ENCODE measurements around the gene BLOC1S3.

Gene BLOC1S3

DNA sequence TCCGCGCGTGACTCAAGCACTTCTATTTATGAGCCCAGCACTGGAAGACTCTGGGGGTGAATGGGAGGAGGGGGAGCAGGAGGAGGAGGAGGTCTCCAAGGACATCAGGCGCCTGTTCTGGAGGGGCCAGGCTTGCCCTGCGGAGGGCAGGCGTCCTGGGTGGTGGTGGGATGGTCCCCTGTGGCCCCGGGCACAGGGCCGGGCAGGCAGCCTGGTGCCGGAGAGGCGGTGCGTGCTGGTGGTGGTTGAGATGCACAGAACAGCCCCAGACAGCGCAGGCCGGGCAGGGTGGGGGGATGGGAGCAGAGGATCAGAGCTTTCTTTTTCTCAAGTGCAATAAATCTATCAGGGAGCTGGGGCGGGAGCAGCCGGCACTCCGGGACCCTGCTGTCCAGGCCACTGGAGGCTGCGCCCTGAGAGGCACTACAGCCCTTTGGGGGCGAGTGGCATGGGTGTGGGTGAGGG lies 31.8 kb upstream of the BLOC1S3 start:
- DNase-seq: no peak

DNA sequence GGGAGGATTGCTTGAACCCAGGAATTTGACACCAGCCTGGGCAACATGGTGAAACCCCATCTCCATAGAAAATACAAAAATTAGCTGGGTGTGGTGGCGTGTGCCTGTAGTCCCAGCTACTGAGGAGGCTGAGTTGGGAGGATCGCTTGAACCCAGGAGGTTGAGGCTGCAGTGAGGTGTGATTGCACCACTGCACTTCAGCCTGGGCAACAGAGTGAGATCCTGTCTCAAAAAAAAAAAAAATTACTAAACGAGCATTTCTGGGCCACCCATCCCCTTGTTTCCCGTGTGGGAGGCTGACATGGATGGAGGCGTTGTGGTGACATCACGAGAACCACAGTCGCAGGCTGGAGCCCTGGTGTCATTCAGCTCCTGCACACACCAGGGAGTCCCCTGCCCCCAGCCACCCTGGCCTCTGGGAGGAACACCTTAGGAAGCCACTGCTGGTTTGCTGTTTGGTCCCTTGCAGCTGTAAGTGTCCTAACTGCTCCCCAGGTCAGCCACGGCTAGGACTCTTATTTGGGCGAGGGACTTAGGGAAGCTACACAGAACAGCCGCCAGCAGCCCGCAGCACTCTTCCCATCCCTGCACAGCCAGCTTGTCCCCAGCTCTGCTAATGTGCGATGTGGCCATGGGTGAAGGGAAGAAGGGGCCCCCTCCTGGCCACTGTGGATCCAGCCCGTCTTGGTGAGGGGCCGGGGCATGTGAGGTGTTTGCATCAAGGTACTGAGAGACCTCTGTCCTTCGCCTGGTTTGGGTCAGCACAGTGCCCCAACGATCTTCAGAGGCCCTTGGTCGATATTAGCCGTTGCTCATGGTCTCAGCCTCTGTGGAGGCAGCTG lies 30.5 kb upstream of the BLOC1S3 start:
- DNase-seq: no peak

DNA sequence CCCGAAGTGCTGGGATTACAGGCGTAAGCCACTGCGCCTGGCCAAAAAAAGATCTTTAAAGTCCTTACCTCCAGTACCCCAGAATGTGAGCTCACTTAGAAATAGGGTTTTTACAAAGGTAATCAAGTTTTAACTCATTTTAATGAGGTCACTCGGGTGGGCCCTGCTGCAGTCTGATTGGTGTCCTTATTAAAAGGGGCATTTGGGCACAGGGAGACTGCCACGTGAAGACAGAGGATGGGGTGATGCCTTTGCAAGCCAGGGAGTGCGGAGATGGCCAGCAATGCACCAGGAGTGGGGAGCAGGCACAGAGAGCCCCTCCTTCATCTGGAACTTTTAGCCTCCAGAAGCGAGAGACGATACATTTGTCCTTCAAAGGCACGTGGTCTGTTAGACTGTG lies 29.5 kb upstream of the BLOC1S3 start:
- no peak for DNase-seq

DNA sequence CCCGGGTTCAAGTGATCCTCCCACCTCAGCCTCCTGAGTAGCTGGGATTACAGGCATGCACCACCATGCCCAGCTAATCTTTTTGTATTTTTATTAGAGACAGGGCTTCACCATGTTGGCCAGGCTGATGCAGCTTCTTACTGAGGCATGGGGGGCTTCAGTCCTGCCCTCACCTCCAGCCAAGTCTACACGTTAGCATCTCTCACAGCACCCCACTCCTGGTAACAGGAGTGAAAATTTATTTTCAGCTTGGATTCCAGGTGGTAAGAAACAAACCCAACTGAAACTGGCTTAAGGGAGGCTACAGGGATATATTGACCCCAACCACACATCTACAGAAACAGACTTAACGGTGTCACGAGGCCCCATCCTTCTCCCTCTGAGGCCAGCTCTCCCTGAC lies 28.4 kb upstream of the BLOC1S3 start:
- DNase-seq: no peak

DNA sequence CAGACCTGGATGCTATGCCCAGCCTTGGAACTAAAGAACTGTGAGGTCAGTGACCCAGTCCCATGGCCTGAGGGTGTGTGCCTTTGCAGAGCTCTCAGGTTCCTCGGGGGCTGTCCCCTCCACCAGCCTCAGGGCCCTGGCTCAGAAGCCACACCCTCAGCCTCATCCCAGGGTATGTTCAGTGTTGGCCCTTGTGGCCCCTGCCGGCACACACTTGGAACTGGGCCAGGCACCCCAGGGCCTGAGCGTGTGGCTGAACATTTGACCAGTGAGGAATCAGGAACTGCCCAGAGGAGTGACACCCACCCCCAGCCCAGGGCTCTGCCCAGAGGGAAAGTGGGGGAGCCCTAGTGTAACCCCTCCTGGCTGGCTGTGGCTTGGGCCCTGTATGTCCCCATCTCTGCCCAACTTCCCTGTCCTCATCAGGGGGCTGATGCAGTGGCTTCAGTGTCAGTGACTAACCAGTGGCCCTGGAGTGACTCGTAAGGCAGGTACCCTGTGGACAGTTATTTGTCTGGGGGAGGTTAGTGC lies 27.8 kb upstream of the BLOC1S3 start:
- no peak for DNase-seq

DNA sequence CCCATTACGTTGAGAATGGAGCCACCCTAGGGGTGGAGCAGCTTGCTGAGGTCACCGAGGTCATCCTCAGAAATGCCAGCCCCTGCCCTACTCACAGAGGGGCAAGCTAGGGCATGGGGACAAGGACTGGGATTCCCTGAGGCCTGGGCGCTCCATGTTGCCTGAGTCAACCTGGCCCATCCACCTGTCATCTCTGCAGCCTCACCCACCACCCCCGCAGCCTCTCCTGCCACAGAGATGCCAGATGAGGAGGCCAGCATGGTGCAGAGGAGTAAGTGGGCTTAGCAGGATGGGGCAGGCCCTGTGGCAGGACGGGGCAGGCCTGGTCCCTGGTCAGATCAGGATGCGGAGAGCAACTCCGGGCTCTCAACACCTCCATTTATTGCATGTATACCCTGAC lies 27.3 kb upstream of the BLOC1S3 start:
- no peak for DNase-seq

DNA sequence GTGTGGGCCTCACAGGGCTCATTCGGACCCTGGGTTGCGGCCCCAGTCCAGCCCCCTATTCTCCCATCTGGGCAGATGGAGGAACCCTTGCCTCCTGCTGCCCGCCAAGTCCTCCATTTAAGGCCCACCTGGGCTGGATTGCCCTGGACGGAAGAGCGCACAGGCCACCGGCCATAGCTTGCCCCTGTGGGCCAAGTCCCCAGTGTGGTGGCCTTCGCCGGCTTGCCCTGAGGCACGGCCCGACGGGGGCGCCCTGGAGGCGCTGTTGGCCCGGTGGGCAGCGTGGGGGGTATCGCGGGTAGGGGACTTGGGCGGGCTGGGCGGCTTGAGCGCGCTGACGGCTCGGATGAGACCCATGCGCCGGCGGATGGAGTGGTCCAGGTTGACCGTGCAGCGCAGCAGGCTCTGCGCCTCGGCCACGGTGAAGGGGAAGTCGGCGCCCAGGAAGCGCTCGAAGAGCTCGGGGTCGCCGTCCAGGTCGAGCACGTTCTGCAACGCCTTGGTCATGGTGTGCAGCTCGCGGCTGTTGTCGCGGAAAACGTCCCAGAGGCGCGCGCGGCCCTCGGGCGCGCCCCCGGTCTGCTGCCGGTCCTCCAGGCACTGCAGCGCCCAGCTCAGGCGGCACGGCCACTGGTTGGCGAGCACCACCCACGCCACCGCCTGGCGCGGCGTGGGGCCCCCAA lies 26.6 kb upstream of the BLOC1S3 start:
- no peak for DNase-seq

DNA sequence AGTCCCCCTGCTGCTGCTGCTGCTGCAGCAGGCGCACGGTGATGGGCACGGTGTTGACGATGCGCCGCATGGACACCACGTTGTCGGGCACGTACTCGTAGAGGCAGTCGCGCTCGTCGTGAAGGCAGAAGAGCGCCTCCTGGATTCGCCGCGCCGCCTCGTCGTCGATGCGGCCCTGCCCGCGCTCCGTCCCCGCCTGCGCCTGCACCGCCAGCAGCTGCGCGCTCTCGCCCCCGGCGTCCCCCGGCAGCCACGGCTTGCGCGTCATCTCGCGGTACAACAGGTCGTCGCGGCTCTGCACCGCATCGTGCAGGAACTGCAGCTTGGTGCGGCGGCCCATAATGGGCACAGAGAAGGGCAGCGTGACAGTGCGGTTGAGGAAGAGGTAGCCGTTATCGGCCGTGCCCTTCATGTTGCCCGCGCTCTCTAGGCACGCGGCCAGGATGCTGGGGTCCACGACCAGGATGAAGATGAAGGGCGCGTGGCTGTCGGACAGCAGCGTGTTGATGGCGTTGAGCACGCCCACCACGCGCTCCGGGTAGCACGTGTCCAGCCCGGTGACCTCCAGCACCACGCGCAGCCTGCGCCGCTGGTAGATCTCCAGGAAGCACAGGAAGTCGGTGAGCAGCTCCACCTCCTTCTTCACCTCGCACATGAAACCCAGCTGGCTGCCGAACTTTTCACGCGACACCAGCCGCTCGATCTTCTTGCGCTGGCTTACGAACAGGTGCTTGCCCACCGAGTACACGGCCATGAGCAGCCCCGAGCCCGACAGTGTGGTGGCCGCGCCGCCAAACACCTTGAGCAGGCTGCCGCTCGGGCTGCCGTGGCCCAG lies 25.9 kb upstream of the BLOC1S3 start:
- peak; percentile 83 for DNase-seq

DNA sequence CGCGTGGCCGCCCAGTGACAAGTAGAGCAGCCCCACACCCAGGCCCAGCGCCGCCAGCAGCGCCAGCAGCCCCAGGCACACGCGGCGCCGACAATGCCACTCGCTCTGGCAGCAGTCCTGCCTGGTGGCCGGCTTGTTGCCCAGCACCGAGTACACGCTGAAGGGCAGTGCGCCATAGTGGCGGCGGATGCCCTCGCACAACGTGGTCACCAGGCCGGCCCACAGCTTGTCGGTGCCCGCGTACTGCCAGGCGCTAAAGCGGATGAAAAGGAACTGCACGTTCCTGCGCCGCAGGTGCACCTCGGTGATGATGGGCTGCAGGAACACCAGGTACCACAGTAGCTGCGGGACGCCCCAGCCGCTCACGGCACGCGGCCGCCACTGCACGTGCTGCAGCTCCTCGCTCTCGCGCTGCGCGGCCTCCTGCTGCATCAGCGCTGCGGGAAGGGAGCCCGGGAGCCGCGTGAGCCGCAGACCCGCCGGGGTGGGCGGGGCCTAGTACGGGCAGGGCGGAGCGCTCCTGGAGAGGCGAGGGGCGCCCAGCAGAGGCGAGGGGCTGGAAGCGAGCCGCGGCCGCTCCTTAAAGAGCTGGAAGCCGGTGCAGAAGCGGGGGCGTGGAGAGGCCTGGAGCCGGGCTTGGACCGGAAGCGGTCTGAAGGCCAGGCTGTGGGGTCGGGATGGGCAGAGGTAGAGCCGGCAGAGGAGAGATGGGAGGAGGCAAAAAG lies 25.1 kb upstream of the BLOC1S3 start:
- DNase-seq: peak; percentile 86

DNA sequence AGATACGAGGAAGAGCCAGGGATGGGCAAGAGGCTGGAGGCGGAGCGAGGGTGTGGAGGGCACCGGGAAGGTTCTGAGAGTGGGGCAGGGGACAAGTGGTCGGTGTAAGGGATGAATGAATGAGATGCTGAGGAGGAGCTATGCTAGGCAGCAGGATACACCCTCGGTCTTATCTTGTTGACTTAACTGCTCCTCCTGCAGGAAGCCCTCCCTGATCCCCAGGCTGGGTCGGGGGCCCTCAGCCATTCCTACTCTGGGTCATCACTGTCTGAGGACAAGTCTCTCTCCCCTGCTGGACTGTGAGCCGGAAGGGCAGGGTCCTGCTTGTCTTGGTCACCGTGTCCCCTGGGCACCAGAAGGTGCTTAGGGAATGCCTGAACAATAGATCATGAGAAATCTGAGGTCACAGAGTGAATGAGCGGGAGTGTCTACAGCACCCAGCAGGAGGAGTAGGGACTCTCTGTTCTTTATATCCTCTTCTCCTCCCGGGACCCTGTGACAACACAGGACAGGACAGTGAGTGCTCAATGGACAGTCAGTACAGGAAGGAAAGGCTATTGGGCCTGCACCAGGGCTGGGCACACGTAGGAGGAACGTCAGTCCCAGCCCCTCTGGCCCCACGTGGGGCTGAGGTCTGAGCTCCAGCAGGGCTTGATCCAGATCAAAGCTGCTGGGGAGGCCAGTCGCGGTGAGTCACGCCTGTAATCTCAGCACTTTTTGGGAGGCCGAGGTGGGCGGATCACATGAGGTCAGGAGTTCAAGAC lies 24.3 kb upstream of the BLOC1S3 start:
- no peak for DNase-seq

DNA sequence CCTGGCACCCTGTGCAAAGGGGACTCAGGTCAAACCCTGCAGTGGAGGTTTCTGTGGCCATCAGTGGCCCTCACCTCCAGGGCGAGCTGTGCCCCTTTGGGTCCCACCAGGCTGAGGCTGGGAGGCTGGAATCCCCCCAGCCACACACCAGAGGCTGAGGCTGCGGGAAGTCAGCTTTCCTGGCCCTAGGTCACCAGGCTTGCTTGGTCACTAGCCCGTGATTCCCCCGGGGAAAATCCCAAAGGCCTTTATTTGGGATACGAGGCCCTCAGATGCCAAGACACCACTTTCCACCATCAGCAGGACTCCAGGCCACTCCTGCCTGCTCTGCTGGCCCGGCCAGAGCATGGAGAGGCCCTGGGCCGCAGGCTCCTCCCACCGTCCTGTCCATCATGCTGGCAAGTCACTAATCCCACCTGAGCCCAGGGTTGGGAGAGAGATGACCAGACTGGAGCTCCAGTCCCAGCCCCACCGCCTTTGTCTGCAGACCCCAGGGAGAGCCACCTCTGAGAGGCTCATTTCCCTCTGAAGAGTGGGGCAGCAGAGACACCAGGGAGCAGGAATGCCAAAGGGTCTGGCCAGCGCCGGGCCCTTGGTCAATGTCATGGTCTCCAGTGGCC lies 22.5 kb upstream of the BLOC1S3 start:
- DNase-seq: no peak

DNA sequence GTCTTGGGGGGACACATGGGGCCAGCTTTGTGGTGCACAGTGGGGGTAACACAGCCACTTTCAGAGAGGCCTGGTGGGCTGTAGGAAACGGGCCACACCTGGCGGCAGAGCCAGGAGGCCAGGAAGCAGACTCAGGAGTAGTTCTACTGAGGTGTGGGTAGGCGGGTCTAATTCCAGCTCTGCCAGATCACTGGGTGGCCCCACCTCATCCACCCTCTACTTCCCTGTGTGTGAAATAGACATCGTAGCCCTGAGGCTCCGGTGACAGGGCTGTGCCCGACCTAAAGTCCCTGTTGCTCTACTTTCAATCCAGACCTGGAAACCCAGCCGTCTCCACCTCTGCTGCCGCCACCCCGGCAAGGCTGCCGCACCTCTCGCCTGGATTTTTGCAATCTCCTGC lies 21.8 kb upstream of the BLOC1S3 start:
- DNase-seq: no peak

DNA sequence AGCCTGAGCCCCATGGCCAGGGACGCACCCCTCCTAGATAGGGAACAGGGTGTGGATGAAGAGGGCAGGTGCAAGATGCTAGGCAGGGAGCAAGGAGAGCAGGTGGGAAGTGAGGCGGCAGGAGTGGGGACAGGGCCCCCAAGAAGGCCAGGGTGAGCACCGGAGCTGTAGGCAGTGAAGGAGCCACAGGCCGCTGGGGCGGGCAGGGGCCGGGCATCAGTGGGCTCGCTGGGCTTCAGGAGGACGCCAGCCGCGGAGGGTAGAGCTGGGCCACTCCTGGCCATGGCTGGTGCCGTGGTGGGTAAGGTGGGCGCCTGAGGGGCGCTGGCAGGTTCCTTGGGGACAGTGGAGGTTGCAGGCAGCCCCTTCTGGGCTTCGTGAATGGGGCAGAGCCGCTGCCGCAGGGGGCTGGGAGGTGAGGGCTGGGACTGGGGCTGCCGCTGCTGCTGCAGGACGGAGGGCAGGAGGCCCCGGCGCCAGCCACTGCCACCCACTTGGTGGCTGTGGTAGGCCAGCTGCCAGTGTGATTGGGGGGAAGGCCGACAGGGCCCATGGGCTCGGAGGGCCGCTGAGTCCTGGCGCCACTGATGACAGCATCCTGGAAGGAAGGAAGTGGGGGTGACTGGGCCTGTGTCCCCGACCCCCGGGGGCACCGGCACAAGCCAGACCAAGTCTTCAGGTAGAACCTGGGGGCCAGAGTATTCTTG lies 19.9 kb upstream of the BLOC1S3 start:
- no peak for DNase-seq

DNA sequence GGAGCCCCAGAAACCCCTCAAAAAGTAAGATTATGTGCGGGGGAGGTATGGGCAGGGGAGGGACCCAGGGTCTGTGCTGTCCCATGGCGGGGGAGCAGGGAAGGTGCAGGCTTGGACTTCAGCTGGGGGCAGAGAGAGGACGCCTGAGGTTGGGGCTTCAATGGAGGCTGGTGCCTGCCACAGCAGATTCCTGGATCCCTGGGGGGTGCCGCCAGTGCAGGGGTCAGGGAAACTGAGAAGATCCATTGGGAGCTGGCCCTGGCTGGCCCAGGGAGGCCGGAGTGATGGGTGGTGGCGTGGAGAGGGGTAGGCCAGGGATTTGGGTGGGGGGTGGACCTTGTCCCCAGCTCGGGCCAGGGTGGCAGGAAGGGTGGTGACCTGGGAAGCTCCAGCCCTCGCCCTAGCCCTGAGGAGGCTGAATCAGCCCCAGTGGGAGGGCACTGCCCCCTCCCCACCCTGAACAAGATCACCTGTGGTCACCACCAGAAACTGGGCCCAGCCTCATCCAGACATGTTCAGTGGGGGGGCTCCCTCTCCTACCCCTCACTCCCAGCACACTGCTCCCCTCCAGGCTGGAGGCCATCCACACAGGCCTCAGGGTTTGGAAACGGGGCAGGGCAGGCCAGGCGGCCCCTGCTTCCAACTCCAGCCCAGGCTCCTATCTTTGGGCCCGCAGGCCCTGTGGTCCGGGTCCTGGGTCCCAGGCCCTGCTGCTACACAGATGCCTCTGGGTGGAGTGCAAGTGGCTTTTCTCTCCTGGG lies 19.2 kb upstream of the BLOC1S3 start:
- DNase-seq: no peak

DNA sequence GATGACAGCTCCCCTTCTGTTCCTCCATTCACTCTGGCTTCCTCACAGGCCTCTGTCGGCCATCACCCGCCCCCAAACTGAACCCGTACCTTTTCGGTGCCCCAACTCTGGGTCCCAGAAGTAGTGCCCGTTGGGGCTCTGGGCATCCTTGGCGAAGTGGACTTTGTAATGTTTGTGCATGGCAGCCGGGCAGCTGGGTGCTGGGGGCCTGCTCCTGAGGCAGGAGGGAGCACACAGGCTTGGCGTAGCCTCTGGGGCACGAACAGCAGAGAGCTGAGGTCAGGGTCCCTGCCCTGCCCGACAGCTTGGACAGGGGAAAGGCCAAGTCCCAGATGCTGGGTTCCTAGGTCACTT lies 18.6 kb upstream of the BLOC1S3 start:
- DNase-seq: no peak

DNA sequence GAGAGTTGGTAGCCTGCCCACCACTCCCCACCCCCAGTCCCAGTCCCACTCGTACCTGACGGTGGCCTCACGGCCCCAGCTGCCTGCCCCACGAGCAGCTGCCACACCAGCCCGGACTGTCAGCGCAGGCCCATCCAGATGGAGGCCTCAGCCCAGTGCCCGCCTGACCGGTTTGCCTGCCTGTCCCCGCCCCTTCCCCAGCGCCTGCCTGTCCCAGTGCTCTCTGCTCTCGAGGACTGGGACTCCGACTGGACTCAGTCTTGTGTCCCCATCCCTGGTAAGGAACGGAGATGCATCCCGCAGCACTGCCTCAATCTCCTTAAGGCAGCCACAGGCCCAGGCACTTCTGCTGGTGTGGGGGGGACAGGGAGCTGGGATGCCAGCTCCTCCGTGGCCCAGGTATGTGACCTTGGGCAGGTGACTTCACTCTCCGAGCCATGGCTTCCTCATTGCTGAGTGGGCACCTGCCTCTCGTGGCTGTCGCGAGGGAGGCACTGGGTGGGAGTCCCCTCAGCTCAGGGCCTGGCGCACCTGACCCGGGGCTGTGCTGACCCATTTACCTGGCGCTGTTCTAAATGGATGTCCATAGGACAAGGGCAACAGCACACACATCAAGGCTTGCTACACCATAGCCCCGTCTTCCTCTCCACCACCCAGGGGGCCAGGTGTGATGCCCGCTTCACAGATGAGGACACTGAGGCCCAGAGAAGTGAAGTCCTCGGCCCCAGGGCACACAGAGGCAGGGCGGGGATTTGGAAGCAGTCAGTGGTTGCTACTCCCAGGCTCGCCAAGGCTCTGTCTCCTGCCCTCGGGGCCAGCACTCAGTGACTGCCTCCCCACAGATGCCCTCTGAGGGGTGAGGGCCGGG lies 17.5 kb upstream of the BLOC1S3 start, which contains the start of gene NKPD1:
Gene NKPD1 (minus strand): TSS at position 113 of the 868 bp plus-strand sequence. CDS start 832 bp downstream, outside the sequence.
- DNase-seq: peak; percentile 50

DNA sequence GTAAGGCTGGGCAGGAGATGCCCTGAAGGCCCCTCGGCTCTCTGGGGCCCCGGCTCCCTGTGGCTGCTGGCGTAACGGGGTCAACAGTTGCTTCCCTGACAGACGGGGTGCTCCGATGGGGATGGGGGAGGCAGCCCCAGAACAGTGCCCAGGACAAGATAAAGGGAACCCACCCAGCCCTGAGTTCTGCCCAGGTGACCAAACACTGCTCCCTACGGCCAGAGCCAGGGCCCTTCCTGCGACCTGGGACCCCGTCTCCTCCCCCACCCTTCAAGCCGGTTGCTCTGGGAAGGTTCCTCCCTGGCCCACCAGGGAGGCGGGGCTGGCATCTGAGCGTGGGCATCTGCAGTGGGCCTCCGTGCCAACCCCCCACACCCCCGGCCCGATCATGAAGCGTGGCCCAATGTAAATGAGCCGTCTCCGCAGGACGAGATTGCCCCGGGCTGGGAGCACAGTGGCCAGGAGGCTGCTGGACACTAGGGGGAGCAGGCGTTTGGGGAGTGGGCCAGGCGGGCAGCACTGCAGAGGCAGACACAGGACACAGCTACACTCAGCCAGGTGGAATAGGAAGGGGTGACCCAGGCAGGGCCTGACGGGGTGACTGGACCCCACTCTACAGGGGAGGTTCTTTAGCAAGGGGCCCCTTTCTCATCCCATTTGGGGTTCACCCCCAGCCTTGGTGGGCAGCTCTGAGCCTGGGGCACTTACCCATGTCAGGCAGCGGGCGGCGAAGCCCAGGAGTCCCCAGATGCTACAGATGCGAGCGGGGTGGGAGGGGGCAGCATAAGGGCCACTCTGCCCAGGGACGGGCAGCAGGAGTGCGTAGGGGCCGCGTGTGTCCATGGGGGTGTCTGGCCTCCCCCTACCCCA lies 16.6 kb upstream of the BLOC1S3 start:
- DNase-seq: peak; percentile 67

Data from eye (tissue), 1 donor.